CD4-positive, alpha-beta T cell treated with Interleukin-21 for 1 hour (primary cell): Measurements from ENCODE around the gene MIOX.
A peak's percentile ranks its signal among the peaks of the same experiment; 100 is the strongest.

ENCODE experiments used
- DNase-seq: peaks from one replicate; pipeline ENCODE4 v3.0.0-alpha.2; 2020

The MIOX gene

DNA sequence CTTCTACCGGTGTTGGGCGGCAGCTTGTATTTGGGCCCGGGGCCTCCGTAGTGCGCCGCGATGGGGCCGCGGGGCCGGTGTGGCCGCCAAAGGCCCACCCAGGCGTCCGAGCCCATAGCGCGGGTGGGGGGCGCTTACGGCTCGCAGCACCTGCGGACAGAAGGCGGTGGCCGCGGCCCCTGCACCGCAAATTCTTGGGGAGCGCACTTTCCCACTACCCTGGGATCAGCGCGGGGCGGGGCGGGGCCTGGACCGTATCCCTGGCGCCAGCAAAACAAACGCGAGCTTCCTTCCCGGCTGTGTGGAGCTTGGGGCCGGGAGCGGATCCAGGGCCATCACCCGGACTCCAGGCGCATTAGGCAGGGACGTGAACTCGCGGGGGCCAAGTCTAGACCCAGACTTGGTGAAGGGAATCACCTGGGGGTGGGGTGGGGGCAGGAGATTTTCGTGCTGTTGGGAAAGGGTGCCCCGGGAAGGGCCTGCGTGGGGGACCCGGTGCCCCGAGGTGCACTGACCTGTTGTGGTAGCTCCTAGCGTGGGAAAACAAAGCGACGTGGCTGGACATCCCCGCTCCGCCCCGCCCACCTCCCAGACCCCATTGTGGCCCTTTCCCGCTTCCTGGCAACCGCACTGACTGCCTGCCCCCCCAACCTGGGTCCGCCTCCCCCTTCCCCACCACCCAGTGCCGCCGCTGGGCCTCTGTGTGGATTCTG is 45.5 kb downstream of the MIOX start:
- DNase-seq: peak; percentile 43

DNA sequence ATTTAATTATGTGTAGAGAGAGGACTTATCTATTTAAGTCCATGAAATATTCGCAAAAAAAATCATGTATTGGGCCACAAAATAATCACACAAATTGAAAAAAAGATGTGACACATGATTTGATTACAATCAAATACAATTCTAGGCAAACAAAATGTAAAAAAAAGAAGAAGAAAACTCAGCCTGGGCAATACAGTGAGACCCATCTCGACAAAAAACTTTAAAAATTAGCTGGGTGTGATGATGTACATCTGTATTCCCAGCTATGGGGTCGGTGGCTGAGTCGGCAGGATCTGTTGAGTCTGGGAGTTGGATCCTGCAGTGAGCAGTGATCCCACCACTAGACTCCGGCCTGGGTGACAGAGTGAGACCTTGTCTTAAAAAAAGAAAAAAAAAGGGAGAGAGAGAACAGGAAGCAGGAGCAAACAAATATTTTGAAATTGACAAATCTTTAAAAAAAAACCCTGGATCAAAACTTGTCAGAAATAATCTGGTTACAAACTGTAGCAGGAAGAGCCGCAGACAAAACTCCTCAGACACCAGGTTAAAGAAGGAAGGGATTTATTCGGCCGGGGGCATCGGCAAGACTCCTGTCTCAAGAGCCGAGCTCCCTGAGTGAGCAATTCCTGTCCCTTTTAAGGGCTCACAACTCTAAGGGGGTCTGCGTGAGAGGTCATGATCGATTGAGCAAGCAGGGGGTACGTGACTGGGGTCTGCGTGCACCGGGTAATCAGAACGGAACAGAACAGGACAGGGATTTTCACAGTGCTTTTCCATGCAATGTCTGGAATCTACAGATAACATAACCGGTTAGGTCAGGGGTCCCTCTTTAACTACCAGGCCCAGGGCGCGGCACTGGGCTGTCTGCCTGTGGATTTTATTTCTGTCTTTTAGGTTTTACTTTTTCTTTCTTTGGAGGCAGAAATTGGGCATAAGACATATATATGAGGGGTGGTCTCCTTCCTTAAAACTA is 46.5 kb downstream of the MIOX start:
- DNase-seq: no peak

DNA sequence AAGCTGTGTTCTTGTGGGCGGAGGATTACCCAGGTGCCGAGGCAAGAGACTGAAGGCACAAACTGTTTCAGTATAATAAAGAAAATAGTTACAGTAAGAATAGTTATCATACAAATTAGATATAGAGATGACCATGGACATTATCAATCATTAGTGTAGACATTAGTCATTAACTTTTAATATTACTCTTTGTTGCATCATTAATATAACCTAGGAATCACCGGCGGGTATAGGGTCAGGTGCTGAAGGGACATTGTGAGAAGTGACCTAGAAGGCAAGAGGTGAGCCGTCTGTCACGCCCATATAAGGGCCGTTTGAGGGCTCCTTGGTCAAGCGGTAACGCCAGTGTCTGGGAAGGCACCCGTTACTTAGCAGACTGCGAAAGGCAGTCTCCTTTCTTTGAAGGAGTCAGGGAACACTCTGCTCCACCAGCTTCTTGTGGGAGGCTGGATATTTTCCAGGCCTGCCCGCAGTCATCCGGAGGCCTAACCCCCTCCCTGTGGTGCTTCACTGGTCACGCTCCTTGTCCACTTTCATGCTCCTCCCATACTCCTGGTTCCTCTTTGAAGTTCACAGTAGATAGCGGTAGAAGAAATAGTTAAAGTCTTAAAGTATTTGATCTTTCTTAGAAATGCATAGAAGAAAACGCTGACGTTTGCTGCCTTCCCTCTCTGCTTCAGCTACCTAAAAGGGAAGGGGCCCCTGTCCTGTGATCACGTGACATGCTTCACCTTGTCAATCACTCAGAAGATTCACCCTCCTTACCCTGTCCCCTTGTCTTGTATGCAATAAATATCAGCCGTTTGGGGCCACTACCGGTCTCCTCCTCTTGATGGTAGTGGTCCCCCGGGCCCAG is 47.4 kb downstream of the MIOX start:
- DNase-seq: peak; percentile 57

DNA sequence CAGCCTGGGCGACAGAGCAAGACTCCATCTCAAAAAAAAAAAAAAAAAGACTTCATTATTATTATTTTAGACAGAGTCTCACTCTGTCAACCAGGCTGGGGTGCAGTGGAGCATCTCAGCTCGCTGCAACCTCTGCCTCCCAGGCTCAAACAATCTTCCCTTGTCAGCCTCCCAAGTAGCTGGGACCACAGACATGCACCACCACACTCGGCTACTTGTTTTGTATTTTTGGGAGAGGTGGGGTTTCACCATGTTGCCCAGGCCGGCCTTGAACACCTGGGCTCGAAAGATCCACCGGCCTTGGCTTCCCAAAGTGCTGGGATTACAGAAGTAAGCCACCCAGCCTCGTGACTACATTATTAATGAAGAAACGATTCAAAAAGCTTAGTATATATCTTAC is 48.5 kb downstream of the MIOX start:
- DNase-seq: no peak

DNA sequence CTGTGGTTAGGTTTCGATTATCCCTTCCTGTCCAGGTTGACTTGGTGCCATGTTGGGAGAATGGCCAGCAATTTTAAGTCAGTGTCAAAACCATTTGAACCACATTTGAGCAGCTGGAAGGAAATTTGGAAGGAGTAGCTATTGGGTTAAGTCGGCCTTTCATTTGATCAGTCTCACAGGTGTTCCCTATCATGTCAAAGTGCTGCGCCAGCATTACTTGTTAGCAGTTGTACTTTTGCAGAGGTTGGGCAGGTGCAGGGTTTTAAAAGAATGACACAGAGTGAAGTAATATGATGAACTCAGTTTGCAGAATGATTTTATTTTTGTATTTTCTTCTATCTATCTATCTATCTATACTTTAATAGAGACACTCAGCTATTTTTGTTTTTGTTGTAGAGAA is 49.6 kb downstream of the MIOX start:
- DNase-seq: no peak

DNA sequence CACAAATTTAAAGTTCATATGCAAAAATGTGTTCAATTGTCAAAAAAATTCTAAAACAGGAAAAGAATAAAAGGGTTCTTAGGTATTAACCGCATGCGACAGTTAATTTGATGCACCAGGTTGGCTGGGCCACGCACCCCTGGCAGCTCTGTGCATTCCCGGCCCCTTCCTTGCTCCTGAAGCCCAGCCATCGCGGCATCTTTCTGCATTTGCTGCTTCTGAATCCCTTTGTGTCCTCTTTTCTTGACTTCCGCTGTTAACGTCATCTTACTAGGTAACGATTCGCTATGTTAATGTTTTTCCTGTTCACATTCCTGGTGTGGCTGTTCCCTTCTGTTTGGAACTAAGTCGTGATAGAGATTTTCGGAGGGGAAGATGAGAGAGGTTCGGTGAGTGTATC is 51.1 kb downstream of the MIOX start:
- no peak for DNase-seq
